ENCODE results near the gene DGKG.

GRCh38 chr3:186327912-186328487, 34.0 kb downstream of the DGKG start:
- TF ChIP-seq CTBP1 (IDR thresholded peaks at IDR 0.05; ENCODE audit: borderline replicate concordance) (no peak), SUZ12 (IDR thresholded peaks at IDR 0.05) (no peak), ELF4 (IDR thresholded peaks at IDR 0.05) (no peak), L3MBTL2 (conservative IDR thresholded peaks at IDR 0.05) (no peak), BHLHE40 (IDR thresholded peaks at IDR 0.05; ENCODE audit: borderline replicate concordance) (no peak)
